Activated CD4-positive, alpha-beta T cell treated with anti-CD3 and anti-CD28 coated beads, Interleukin-2, amount 10 ng/mL, durations not matched to agents 24 days and 14 days (primary cell): ENCODE measurements around the gene CNTNAP2. TPM values are rescaled to one million over a fixed set of nuclear protein-coding genes. Genes with fewer than 3 reads are reported as not detected.
"Not testable (repeated sequence)": the region's sequence is repeated elsewhere in the genome, so short reads cannot be mapped to it uniquely, and the experiment has no call there.

Source experiments
- DNase-seq: peaks from one replicate; pipeline ENCODE4 v3.0.0; 2022
- H3K27ac Mint-ChIP-seq: one replicate; pipeline ENCODE4 v1.8.0; 2022; ENCODE audit warnings: mild to moderate bottlenecking, mixed read lengths
- H3K27me3 Mint-ChIP-seq: one replicate; pipeline ENCODE4 v1.8.0; 2022; ENCODE audit warnings: mixed read lengths
- H3K36me3 Mint-ChIP-seq: one replicate; pipeline ENCODE4 v1.8.0; 2022; ENCODE audit warnings: low read depth, mild to moderate bottlenecking, mixed read lengths
- H3K4me1 Mint-ChIP-seq: one replicate; pipeline ENCODE4 v1.8.0; 2021; ENCODE audit warnings: mixed read lengths
- H3K4me3 Mint-ChIP-seq: one replicate; pipeline ENCODE4 v1.8.0; 2022; ENCODE audit warnings: mild to moderate bottlenecking, moderate library complexity, mixed read lengths
- H3K9me3 Mint-ChIP-seq: one replicate; pipeline ENCODE4 v1.8.0; 2021; ENCODE audit warnings: mixed read lengths
- intact Hi-C: fragments of 100-400 bp; cut with micrococcal nuclease; formaldehyde crosslinking; loops from one replicate; pipeline ENCODE4 v1.15.1; 2023
- total RNA-seq: library from RNA; stranded (reverse); gene quantifications from 2 replicates; pipeline ENCODE4 v1.2.3, GENCODE V29; 2022

CNTNAP2 gene
- total RNA-seq, 1 donor from 2014 or later: not detected

DNA sequence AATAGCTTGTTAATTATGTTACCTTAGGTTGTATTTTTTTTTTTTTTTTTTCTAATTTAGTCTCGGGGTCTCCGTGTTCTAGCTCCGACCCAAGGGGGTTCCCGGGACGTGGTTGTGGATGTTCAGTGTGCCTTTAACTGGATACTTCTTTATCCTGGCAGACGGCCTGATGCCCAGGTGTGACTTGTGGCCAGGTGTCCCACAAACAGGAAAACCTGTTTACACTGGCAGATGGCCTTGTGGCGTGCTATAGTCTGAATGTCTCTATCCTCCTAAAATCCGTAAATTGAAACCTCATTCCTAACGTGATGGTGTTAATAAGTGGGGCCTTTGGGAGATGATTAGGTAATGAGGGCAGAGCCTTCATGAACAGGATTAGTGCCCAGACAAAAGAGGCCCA is 1927.6 kb downstream of the CNTNAP2 start:
- no peaks in the 10 kb centered on the region for H3K27me3 Mint-ChIP-seq
- DNase-seq: no peak
- no peaks in the 10 kb centered on the region for H3K36me3 Mint-ChIP-seq
- H3K27ac Mint-ChIP-seq: no peak overlapping the region
- no peaks in the 10 kb centered on the region for H3K9me3 Mint-ChIP-seq
- no peaks in the 10 kb centered on the region for H3K4me1 Mint-ChIP-seq
- no peak overlapping the region for H3K4me3 Mint-ChIP-seq
- intact Hi-C loops: no loop called here

GRCh38 chr7:148045521-148045920 is 1928.9 kb downstream of the CNTNAP2 start:
- DNase-seq: no peak
- Mint-ChIP-seq H3K4me3 (no peak overlapping the region), H3K27ac (no peak overlapping the region), H3K27me3 (no peaks in the 10 kb centered on the region), H3K9me3 (no peaks in the 10 kb centered on the region), H3K36me3 (no peaks in the 10 kb centered on the region), H3K4me1 (no peaks in the 10 kb centered on the region)
- intact Hi-C loops: no loop called here

GRCh38 chr7:148049068-148049467 is 1932.5 kb downstream of the CNTNAP2 start:
- DNase-seq: no peak
- H3K27ac Mint-ChIP-seq: no peak overlapping the region
- no peaks in the 10 kb centered on the region for H3K27me3 Mint-ChIP-seq
- no peaks in the 10 kb centered on the region for H3K4me1 Mint-ChIP-seq
- no peak overlapping the region for H3K4me3 Mint-ChIP-seq
- intact Hi-C loops: no loop called here
- no peaks in the 10 kb centered on the region for H3K36me3 Mint-ChIP-seq
- H3K9me3 Mint-ChIP-seq: no peaks in the 10 kb centered on the region

- intact Hi-C loops: no loop called here
- H3K36me3 Mint-ChIP-seq: no peaks in the 10 kb centered on the region
- no peaks in the 10 kb centered on the region for H3K9me3 Mint-ChIP-seq
- no peaks in the 10 kb centered on the region for H3K4me1 Mint-ChIP-seq
- no peak for DNase-seq
- H3K4me3 Mint-ChIP-seq: no peak overlapping the region
- no peak overlapping the region for H3K27ac Mint-ChIP-seq
- no peaks in the 10 kb centered on the region for H3K27me3 Mint-ChIP-seq
Observed at GRCh38 chr7:148050492-148051158, 1934.0 kb downstream of the CNTNAP2 start.

DNA sequence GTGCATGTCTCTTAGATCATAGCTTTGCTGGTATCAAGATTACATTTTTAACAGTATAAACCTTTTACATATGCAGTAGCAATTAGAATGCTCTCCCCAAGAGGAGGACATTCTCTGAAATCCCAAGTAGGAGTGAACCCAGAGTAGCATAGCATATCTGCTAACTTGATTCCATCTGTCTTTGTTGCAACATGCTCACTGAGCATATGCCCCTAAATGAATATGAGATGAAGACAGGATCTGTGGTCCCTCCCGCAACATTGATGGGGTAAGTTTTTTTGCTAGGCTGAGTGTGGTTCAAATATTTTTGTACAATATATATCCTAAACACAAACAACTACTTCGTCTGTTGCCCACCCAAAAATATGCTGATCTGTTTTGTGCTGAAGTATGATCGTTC is 1939.8 kb downstream of the CNTNAP2 start:
- Mint-ChIP-seq H3K9me3 (no peaks in the 10 kb centered on the region), H3K36me3 (no peaks in the 10 kb centered on the region), H3K27me3 (no peaks in the 10 kb centered on the region), H3K4me1 (peaks cover 1% of the 10 kb centered on the region), H3K27ac (no peak overlapping the region), H3K4me3 (no peak overlapping the region)
- no peak for DNase-seq
- intact Hi-C loops: no loop called here

- Mint-ChIP-seq H3K27ac (no peak overlapping the region), H3K36me3 (no peaks in the 10 kb centered on the region), H3K4me3 (no peak overlapping the region), H3K4me1 (peaks cover 1% of the 10 kb centered on the region), H3K27me3 (no peaks in the 10 kb centered on the region), H3K9me3 (no peaks in the 10 kb centered on the region)
- intact Hi-C loops: no loop called here
- DNase-seq: no peak
Observed at GRCh38 chr7:148058092-148058491, 1941.5 kb downstream of the CNTNAP2 start.

GRCh38 chr7:148058753-148059152 is 1942.2 kb downstream of the CNTNAP2 start:
- no peak for DNase-seq
- Mint-ChIP-seq H3K27ac (no peak overlapping the region), H3K4me1 (peaks cover 1% of the 10 kb centered on the region), H3K9me3 (no peaks in the 10 kb centered on the region), H3K36me3 (no peaks in the 10 kb centered on the region), H3K4me3 (no peak overlapping the region), H3K27me3 (no peaks in the 10 kb centered on the region)
- intact Hi-C loops: no loop called here

- H3K36me3 Mint-ChIP-seq: no peaks in the 10 kb centered on the region
- intact Hi-C loops: no loop called here
- no peak overlapping the region for H3K4me3 Mint-ChIP-seq
- no peaks in the 10 kb centered on the region for H3K27me3 Mint-ChIP-seq
- H3K27ac Mint-ChIP-seq: no peak overlapping the region
- peaks cover 1% of the 10 kb centered on the region for H3K4me1 Mint-ChIP-seq
- H3K9me3 Mint-ChIP-seq: no peaks in the 10 kb centered on the region
- no peak for DNase-seq
Observed at GRCh38 chr7:148060724-148061123, 1944.1 kb downstream of the CNTNAP2 start.

DNA sequence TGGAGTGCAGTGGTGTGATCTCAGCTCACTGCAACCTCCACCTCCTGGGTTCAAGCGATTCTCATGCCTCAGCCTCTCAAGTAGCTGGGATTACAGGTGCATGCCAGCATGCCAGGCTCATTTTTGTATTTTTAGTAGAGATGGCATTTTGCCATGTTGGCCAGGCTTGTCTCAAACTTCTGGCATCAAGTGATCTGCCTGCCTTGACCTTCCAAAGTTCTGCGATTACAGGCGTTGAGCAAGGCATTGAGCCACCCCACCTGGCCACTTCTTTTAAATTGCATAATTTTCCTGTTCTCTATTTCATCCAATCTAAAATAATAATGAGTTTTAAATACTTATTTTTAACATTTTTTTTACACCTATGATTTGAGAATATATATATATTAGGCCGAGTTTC is 1961.5 kb downstream of the CNTNAP2 start:
- H3K4me1 Mint-ChIP-seq, H3K36me3 Mint-ChIP-seq: not testable (repeated sequence)

GRCh38 chr7:148079206-148080080 is 1962.8 kb downstream of the CNTNAP2 start:
- intact Hi-C loops: loop anchor here (10.0 kb wide), 1 partner anchor 835 kb away; no protein-coding TSS in a partner anchor
- Mint-ChIP-seq H3K9me3 (no peaks in the 10 kb centered on the region), H3K27me3 (no peaks in the 10 kb centered on the region)

More for the DNA sequence above, 1961.5 kb downstream of the CNTNAP2 start:
- DNase-seq, H3K9me3 Mint-ChIP-seq, intact Hi-C loops, H3K4me3 Mint-ChIP-seq, H3K27me3 Mint-ChIP-seq, H3K27ac Mint-ChIP-seq: not testable (repeated sequence)

GRCh38 chr7:148083448-148083847 is 1966.8 kb downstream of the CNTNAP2 start:
- no peaks in the 10 kb centered on the region for H3K9me3 Mint-ChIP-seq
- intact Hi-C loops: loop anchor here (10.0 kb wide), 1 partner anchor 839 kb away; no protein-coding TSS in a partner anchor
- H3K4me1 Mint-ChIP-seq: no peaks in the 10 kb centered on the region
- H3K36me3 Mint-ChIP-seq: no peaks in the 10 kb centered on the region
- no peak overlapping the region for H3K27ac Mint-ChIP-seq
- DNase-seq: no peak
- peaks cover 5% of the 10 kb centered on the region for H3K27me3 Mint-ChIP-seq
- no peak overlapping the region for H3K4me3 Mint-ChIP-seq

More at GRCh38 chr7:148079206-148080080, 1962.8 kb downstream of the CNTNAP2 start:
- Mint-ChIP-seq H3K4me1 (no peaks in the 10 kb centered on the region), H3K27ac (no peak overlapping the region), H3K4me3 (no peak overlapping the region), H3K36me3 (no peaks in the 10 kb centered on the region)
- no peak for DNase-seq

GRCh38 chr7:148084138-148084537 is 1967.5 kb downstream of the CNTNAP2 start:
- peak; percentile 59 for DNase-seq
- no peaks in the 10 kb centered on the region for H3K9me3 Mint-ChIP-seq
- no peak overlapping the region for H3K27ac Mint-ChIP-seq
- no peaks in the 10 kb centered on the region for H3K36me3 Mint-ChIP-seq
- no peaks in the 10 kb centered on the region for H3K4me1 Mint-ChIP-seq
- H3K4me3 Mint-ChIP-seq: no peak overlapping the region
- peaks cover 5% of the 10 kb centered on the region for H3K27me3 Mint-ChIP-seq
- intact Hi-C loops: loop anchor here (10.0 kb wide), 1 partner anchor 839 kb away; no protein-coding TSS in a partner anchor

GRCh38 chr7:148091882-148092281 is 1975.3 kb downstream of the CNTNAP2 start:
- no peak overlapping the region for H3K4me3 Mint-ChIP-seq

More at GRCh38 chr7:148091882-148092281, 1975.3 kb downstream of the CNTNAP2 start:
- H3K4me1 Mint-ChIP-seq: no peaks in the 10 kb centered on the region
- no peaks in the 10 kb centered on the region for H3K9me3 Mint-ChIP-seq
- no peaks in the 10 kb centered on the region for H3K36me3 Mint-ChIP-seq
- intact Hi-C loops: no loop called here
- peaks cover 3% of the 10 kb centered on the region for H3K27me3 Mint-ChIP-seq
- DNase-seq: no peak
- H3K27ac Mint-ChIP-seq: no peak overlapping the region
